ENCODE data around the gene FOXF1.

FOXF1 gene

DNA sequence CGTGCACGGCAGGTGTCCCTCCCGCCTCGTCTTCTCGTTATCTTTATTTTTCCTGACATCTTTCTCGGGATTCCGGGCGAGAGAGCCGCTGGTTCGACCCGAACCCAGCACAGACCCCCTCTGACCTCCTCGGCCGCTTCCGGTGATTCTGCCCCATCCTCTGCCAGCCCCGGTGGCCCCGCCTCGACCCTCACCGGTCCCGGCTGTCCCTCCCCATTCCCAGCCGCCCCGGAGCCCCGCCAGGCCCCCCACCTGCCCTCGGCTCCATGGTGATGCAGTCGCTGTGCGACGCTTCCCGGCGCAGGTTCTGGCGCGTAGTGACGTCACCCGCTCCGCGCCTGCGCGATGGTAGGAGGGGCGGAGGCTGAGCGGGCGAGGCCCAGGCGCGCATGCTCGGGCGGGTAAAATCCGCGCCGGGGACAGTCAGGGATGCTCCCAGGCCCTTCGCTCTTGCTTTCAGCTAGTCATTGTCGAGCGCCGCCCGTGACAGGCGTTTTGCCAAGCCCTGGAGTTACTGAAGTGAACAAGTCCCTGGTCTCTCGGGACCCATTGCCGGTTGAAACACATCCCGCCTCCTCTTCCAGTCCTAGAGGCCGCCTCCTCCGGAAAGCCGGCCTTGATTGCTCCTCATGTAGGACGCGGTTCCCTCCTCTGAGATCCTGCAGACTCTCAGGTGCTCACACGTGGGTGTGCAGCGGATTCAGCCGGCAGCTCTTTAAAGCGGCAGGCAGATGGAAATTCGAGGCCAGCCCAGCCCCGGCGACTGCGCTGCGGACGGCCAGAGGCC, 44.8 kb downstream of the FOXF1 start, which contains the start of gene MTHFSD:
Gene MTHFSD (minus strand): TSS at position 319 of the 787 bp plus-strand sequence. CDS start 51 bp downstream, at position 268.
- H3K9ac ChIP-seq (ENCODE audit: low read depth, low read length) = peak within 1 kb of the TSS; percentile 71
- H3K4me1 ChIP-seq (ENCODE audit: insufficient read depth, low read length) = peaks cover 4% of the 10 kb centered on the region
- no peaks in the 10 kb centered on the region for H3K9me3 ChIP-seq (ENCODE audit: control insufficient read depth, insufficient read depth, low read length)
- no peaks in the 10 kb centered on the region; the same call in 1 of the 2 replicates for H3K36me3 ChIP-seq (ENCODE audit: insufficient read depth, low read length)

DNA sequence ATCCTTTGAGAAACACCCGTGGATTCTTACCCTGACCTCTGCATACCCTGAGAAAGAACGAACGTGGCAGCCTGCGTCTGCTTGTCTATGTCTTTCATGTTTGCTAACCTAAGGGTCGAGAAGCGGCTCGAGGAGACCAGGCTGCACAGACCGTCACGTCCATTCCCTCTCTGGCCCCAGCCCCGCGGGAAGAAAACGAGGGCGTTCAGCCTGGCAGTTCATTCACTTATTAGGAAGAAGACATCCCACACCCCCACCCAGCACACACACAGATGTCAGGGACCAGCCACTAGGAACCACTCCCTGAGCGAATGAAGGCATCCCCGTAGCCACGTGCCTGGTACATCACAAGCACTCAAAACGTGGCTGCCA, 45.4 kb downstream of the FOXF1 start:
- no peaks in the 10 kb centered on the region for H3K9me3 ChIP-seq (ENCODE audit: control insufficient read depth, insufficient read depth, low read length)
- peaks cover 4% of the 10 kb centered on the region for H3K4me1 ChIP-seq (ENCODE audit: insufficient read depth, low read length)
- no peaks in the 10 kb centered on the region; the same call in 1 of the 2 replicates for H3K36me3 ChIP-seq (ENCODE audit: insufficient read depth, low read length)
- peak overlapping the region; percentile 71 for H3K9ac ChIP-seq (ENCODE audit: low read depth, low read length)

DNA sequence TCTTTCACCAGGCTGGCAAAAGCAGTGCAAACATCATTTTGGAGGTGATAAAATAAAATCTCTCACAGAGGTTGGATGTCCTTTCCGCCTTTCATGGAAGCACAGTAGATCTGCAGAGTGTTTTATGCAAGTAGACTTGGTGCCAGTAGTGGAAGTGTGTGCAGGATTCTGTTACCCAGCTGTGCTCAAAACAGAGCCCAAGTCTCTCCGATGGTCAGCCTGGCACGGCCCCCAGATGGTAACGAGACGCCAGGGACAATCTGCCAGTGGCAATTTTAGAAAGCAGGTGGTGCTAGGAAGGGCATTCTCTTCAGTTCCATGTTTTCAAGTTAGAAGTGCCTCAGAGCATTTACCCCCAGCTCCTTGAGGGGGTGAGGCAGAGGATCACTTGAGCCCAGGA, 46.2 kb downstream of the FOXF1 start:
- H3K36me3 ChIP-seq (ENCODE audit: insufficient read depth, low read length) = no peaks in the 10 kb centered on the region
- peaks cover 4% of the 10 kb centered on the region for H3K4me1 ChIP-seq (ENCODE audit: insufficient read depth, low read length)
- no peaks in the 10 kb centered on the region for H3K9me3 ChIP-seq (ENCODE audit: control insufficient read depth, insufficient read depth, low read length)
- H3K9ac ChIP-seq (ENCODE audit: low read depth, low read length) = no peak overlapping the region

DNA sequence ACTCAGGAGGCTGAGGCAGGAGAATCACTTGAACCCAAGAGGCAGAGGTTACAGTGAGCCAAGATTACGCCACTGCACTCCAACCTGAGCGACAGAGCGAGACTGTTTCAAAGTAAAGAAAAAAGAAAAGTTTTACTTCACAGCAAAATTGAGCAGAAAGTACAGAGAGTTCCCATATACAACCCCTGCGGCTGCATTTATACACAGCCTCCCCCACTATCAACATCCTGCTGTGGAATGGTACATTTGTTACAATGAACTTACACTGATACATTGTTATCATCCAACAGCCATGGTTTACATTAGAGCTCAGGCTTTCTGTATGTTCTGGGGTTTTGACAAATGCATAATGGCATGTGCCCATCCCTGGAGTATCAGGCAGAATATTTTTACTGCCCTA, 47.3 kb downstream of the FOXF1 start:
- Histone ChIP-seq H3K4me1 (ENCODE audit: insufficient read depth, low read length) (peaks cover 4% of the 10 kb centered on the region), H3K9ac (ENCODE audit: low read depth, low read length) (no peak overlapping the region)

DNA sequence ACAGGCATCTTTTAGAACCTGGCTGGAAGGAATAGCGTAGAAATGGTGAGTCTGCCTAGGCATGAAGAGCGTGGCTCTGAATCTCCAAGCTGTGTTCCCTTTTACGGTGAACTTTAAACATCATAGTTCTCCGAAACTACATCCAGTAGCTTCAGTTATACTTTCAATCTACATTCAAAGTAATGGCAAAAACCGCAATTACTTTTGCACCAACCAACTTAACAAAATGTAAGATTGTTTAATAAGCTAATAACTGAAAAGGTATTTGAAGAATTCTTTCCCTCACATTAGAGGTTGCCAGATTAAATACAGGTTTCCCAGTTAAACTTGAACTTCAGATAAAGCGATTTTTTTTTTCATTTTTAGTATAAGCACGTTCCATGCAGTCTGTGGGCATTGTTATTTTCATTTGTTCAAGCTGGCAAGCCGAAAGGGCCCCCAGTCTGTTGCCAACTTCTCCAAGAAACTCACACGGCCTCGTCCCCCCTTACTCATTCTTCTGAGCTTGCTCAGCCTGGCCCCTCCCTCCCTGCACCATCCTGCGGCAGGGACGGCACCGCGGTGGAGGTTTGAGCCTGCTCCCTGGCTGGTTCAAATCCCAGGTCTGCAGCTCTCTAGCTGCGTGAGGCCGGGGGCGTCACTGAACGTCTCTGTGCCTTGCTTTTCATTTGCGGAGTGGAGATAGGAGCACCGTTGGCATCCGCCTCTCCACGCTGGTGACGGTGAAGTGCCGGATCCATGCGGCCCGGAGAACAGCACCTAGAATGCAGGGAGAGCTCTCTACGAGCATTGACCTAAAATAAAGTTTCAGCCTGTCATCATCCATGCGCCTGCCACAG, 48.2 kb downstream of the FOXF1 start:
- H3K4me1 ChIP-seq (ENCODE audit: insufficient read depth, low read length) = peaks cover 4% of the 10 kb centered on the region
- no peak overlapping the region for H3K9ac ChIP-seq (ENCODE audit: low read depth, low read length)
- no peaks in the 10 kb centered on the region for H3K9me3 ChIP-seq (ENCODE audit: control insufficient read depth, insufficient read depth, low read length)
- no peaks in the 10 kb centered on the region for H3K36me3 ChIP-seq (ENCODE audit: insufficient read depth, low read length)

More for the DNA sequence above, 47.3 kb downstream of the FOXF1 start:
- no peaks in the 10 kb centered on the region for H3K36me3 ChIP-seq (ENCODE audit: insufficient read depth, low read length)
- H3K9me3 ChIP-seq (ENCODE audit: control insufficient read depth, insufficient read depth, low read length) = no peaks in the 10 kb centered on the region

DNA sequence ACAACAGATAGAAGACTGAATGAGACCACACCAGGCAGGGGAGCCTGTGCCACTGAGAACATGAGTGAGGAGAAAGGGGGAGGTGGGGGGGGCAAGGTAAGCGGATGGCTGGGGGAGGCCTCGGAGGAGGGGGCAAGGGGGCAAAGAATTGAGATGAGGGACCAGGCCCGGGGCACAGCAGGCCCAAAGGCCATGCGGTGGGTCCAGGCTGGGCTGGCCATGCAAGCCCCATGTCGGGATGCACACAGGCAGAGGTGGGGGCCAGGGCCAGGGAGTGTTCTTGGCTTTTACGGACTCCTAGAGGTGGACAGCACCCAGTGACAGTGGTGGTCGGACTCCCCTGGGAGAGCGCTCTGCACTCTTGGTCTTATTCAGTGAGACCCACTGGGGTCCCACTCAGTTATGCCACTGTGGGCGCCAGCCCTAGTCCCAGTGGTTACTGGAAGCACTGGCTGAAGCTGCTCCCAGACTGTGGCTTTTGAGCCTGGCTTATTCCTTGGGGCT, 49.5 kb downstream of the FOXF1 start:
- Histone ChIP-seq H3K36me3 (ENCODE audit: insufficient read depth, low read length) (no peaks in the 10 kb centered on the region), H3K9me3 (ENCODE audit: control insufficient read depth, insufficient read depth, low read length) (no peaks in the 10 kb centered on the region), H3K4me1 (ENCODE audit: insufficient read depth, low read length) (peaks cover 5% of the 10 kb centered on the region; the same call in 1 of the 2 replicates), H3K9ac (ENCODE audit: low read depth, low read length) (no peak overlapping the region)

DNA sequence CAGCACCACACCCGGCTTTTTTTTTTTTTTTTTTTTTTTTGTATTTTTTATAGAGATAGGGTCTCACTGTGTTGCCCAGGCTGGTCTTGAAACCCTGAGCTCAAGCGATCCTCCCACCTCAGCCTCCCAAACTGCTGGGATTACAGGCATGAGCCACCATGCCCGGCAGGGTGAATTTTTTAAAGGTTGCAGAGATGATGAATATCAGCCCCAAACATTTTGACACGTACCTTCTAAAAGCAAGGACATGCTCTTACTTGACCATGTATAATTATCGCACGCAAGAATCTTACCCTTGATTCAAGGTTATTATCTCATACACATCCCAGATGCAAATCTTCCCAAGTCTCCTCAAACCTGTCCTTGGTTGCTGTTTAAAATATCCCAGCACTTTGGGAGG, 52.0 kb downstream of the FOXF1 start:
- H3K9ac ChIP-seq (ENCODE audit: low read depth, low read length) = no peak overlapping the region
- no peaks in the 10 kb centered on the region for H3K9me3 ChIP-seq (ENCODE audit: control insufficient read depth, insufficient read depth, low read length)
- H3K4me1 ChIP-seq (ENCODE audit: insufficient read depth, low read length) = peaks cover 6% of the 10 kb centered on the region; the same call in 1 of the 2 replicates
- H3K36me3 ChIP-seq (ENCODE audit: insufficient read depth, low read length) = no peaks in the 10 kb centered on the region

DNA sequence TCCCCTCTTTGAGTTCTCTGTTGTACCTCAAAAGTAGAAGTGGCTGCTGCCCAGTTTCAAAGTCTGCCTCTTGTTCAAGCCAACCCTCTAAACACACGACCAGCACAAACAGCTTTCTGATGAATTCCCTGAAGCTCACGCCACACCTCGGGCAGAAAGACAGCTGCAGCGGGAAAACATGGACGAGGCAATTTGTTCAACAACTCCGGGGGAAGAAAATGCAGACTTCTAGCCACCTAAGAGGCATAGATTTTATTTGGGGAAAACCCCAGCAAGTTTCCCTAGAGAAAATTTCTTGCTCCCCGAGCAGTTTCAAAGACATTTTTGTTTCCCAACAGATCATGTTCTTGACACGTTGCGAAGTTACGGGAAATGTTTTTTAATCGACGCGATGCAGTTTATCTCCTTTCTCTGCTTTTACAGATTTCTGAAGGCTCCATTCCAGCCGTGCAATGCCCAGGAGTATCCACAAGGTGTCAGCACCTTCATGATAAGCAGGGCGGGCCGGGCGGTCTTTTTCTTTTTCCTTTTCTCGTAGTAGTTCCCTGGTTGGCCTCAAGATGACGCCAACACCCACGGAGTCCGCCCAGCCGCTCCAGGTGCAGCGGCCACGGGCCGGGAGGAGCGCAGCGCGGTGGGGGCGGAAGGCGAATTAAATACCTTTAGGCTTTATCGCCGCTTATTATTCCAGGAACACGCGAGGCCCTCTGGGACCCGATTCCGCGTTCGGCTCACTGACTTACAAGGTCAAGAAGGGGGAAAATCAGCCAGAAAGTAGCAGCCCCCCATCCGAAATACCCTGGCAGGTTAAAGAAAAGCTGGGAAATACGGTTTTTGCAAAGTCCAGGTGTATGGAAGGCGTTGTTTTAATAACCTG, 53.4 kb downstream of the FOXF1 start:
- H3K9ac ChIP-seq (ENCODE audit: low read depth, low read length) = peak overlapping the region; percentile 41; the same call in 1 of the 2 replicates
- H3K4me1 ChIP-seq (ENCODE audit: insufficient read depth, low read length) = peaks cover 6% of the 10 kb centered on the region; the same call in 1 of the 2 replicates
- H3K36me3 ChIP-seq (ENCODE audit: insufficient read depth, low read length) = no peaks in the 10 kb centered on the region

More for the DNA sequence above, 53.4 kb downstream of the FOXF1 start:
- no peaks in the 10 kb centered on the region; the same call in 1 of the 2 replicates for H3K9me3 ChIP-seq (ENCODE audit: control insufficient read depth, insufficient read depth, low read length)

Measured in ES-I3 (cell line).